Measurements from ENCODE around the gene DMD. TPM values are rescaled to one million over a fixed set of nuclear protein-coding genes. Genes with fewer than 3 reads are reported as not detected.

DMD gene
- total RNA-seq, 1 experiment from 2014 or later, result 2.2 TPM

DNA sequence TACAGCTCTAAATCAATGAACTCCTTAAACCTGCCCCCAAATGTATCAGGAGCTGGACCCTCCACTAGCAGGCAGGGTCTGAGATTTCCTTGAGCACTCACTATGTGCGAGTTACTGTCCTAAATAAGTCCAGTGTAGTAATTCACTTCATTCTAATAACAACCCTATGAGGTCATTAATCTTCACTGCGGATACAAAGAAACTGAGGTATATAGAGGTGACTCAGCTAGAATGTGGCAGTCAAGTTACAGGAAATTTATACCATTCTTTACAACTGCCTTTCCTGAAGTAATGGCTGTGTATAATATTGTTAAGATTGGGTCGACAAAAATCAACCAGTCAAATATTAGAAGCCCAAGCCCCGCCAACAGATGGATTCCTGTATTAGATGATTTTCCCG lies 1665.6 kb downstream of the DMD start:
- TF ChIP-seq POLR2AphosphoS5 (IDR thresholded peaks at IDR 0.05; ENCODE audit: low read depth, low read length), result no peak
- BruUV-seq (replicated peaks), result no TSS peak
- intact Hi-C loops (cut with micrococcal nuclease; ENCODE audit: unreplicated experiment) (no loop called here), in situ Hi-C loops (cut with HindIII; ENCODE audit: low pct_unique_long_range_greater_than_20kb, low sequenced_read_pairs) (no loop called here)
- Histone ChIP-seq H3K9me3 (ENCODE audit: control insufficient read depth, insufficient read depth, low read depth, low read length) (no peaks in the 10 kb centered on the region), H3K36me3 (ENCODE audit: control insufficient read depth, insufficient read depth, low read length) (no peaks in the 10 kb centered on the region), H3K27me3 (ENCODE audit: control insufficient read depth, insufficient read depth, low read length) (no peaks in the 10 kb centered on the region), H3K27ac (ENCODE audit: low read length) (no peak overlapping the region), H3K4me1 (ENCODE audit: control insufficient read depth, insufficient read depth, low read length) (no peaks in the 10 kb centered on the region), H3K4me3 (ENCODE audit: low read depth in 2 of 2, low read length in 2 of 2) (no peak overlapping the region)
- ATAC-seq, result no peak
- ChIA-PET CTCF (no interaction called here), POLR2A (no interaction called here)
- no peak for DNase-seq (ENCODE audit: low read depth, low spot score)

DNA sequence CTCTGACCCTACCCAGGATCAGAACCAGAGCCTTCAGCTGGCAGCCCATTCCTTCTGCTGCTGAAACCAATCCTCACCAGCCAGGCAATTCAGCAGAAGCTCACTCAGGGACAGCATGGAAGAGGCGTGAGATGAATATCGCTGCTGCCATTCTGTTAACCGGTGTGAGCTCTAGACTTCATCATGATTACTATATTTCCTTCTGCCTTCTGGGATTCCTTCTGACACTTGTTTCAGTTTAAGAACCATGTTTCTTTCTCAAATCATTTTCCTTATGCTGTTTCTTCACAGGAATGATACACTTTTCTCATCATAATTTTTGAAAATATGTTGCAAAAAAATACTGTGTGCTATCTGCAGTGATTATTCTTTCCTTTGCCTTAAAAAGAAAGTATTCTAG lies 1666.2 kb downstream of the DMD start:
- in situ Hi-C loops (cut with HindIII; ENCODE audit: low pct_unique_long_range_greater_than_20kb, low sequenced_read_pairs) (no loop called here), intact Hi-C loops (cut with micrococcal nuclease; ENCODE audit: unreplicated experiment) (no loop called here)
- no peak overlapping the region for H3K4me3 ChIP-seq (ENCODE audit: low read depth in 2 of 2, low read length in 2 of 2)
- BruUV-seq (replicated peaks), result no TSS peak
- DNase-seq (ENCODE audit: low read depth, low spot score) (no peak), ATAC-seq (no peak)
- CTCF ChIA-PET, result no interaction called here
- no peaks in the 10 kb centered on the region for H3K27me3 ChIP-seq (ENCODE audit: control insufficient read depth, insufficient read depth, low read length)
- no peaks in the 10 kb centered on the region for H3K4me1 ChIP-seq (ENCODE audit: control insufficient read depth, insufficient read depth, low read length)
- no peaks in the 10 kb centered on the region for H3K9me3 ChIP-seq (ENCODE audit: control insufficient read depth, insufficient read depth, low read depth, low read length)
- H3K27ac ChIP-seq (ENCODE audit: low read length), result no peak overlapping the region
- POLR2A ChIA-PET, result no interaction called here
- TF ChIP-seq, protein P1, sequence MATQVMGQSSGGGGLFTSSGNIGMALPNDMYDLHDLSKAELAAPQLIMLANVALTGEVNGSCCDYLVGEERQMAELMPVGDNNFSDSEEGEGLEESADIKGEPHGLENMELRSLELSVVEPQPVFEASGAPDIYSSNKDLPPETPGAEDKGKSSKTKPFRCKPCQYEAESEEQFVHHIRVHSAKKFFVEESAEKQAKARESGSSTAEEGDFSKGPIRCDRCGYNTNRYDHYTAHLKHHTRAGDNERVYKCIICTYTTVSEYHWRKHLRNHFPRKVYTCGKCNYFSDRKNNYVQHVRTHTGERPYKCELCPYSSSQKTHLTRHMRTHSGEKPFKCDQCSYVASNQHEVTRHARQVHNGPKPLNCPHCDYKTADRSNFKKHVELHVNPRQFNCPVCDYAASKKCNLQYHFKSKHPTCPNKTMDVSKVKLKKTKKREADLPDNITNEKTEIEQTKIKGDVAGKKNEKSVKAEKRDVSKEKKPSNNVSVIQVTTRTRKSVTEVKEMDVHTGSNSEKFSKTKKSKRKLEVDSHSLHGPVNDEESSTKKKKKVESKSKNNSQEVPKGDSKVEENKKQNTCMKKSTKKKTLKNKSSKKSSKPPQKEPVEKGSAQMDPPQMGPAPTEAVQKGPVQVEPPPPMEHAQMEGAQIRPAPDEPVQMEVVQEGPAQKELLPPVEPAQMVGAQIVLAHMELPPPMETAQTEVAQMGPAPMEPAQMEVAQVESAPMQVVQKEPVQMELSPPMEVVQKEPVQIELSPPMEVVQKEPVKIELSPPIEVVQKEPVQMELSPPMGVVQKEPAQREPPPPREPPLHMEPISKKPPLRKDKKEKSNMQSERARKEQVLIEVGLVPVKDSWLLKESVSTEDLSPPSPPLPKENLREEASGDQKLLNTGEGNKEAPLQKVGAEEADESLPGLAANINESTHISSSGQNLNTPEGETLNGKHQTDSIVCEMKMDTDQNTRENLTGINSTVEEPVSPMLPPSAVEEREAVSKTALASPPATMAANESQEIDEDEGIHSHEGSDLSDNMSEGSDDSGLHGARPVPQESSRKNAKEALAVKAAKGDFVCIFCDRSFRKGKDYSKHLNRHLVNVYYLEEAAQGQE (IDR thresholded peaks at IDR 0.05; ENCODE audit: insufficient read depth in 1 of 2, low read depth in 2 of 2, low read length in 1 of 2), result no peak
- TF ChIP-seq TCF7L2 (IDR thresholded peaks at IDR 0.05; ENCODE audit: low read depth, low read length), result no peak
- no peaks in the 10 kb centered on the region for H3K36me3 ChIP-seq (ENCODE audit: control insufficient read depth, insufficient read depth, low read length)

DNA sequence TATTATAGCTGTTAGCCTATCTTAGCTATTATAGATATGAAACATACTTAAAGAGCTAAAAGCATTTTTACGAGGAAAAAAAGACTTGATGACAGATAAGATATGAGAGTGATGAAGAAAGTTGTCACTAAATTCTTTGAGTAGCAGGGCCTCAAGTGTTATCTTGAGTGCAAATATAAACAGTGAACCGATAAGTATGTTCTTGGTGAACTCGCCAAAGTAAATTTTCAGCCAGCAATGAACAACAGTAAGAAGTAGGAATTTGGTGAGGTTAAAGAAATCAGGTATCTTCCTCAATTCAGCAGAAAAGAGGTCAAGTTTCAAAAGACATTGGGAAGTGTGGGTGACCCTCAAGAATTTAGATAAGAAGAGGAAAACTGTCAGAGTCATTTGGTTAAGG lies 1667.7 kb downstream of the DMD start:
- TF ChIP-seq POLR2AphosphoS5 (IDR thresholded peaks at IDR 0.05; ENCODE audit: low read depth, low read length), result no peak
- TF ChIP-seq TCF7L2 (IDR thresholded peaks at IDR 0.05; ENCODE audit: low read depth, low read length), result no peak
- TF ChIP-seq, protein P1 (IDR thresholded peaks at IDR 0.05; ENCODE audit: insufficient read depth in 1 of 2, low read depth in 2 of 2, low read length in 1 of 2), result no peak
- TF ChIP-seq, protein P2, sequence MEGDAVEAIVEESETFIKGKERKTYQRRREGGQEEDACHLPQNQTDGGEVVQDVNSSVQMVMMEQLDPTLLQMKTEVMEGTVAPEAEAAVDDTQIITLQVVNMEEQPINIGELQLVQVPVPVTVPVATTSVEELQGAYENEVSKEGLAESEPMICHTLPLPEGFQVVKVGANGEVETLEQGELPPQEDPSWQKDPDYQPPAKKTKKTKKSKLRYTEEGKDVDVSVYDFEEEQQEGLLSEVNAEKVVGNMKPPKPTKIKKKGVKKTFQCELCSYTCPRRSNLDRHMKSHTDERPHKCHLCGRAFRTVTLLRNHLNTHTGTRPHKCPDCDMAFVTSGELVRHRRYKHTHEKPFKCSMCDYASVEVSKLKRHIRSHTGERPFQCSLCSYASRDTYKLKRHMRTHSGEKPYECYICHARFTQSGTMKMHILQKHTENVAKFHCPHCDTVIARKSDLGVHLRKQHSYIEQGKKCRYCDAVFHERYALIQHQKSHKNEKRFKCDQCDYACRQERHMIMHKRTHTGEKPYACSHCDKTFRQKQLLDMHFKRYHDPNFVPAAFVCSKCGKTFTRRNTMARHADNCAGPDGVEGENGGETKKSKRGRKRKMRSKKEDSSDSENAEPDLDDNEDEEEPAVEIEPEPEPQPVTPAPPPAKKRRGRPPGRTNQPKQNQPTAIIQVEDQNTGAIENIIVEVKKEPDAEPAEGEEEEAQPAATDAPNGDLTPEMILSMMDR (IDR thresholded peaks at IDR 0.05), result no peak
- no peak for TF ChIP-seq SIN3A (IDR thresholded peaks at IDR 0.05; ENCODE audit: borderline replicate concordance, insufficient read depth, low read depth, low read length)
- H3K27ac ChIP-seq (ENCODE audit: low read length), result no peak overlapping the region
- DNase-seq (ENCODE audit: low read depth, low spot score), result no peak
- no TSS peak for BruUV-seq (replicated peaks)
- no peaks in the 10 kb centered on the region for H3K27me3 ChIP-seq (ENCODE audit: control insufficient read depth, insufficient read depth, low read length)
- CTCF ChIA-PET, result no interaction called here
- intact Hi-C loops (cut with micrococcal nuclease; ENCODE audit: unreplicated experiment) (no loop called here), in situ Hi-C loops (cut with HindIII; ENCODE audit: low pct_unique_long_range_greater_than_20kb, low sequenced_read_pairs) (no loop called here)
- no peaks in the 10 kb centered on the region for H3K36me3 ChIP-seq (ENCODE audit: control insufficient read depth, insufficient read depth, low read length)
- no peak overlapping the region for H3K4me3 ChIP-seq (ENCODE audit: low read depth in 2 of 2, low read length in 2 of 2)
- ATAC-seq, result no peak
- H3K9me3 ChIP-seq (ENCODE audit: control insufficient read depth, insufficient read depth, low read depth, low read length), result no peaks in the 10 kb centered on the region
- POLR2A ChIA-PET, result no interaction called here
- H3K4me1 ChIP-seq (ENCODE audit: control insufficient read depth, insufficient read depth, low read length), result no peaks in the 10 kb centered on the region

Data from Panc1 (cell line).